Central memory CD4-positive, alpha-beta T cell (primary cell): ENCODE measurements around the gene PARD6G.

ENCODE experiments used
- DNase-seq: peaks from one replicate; pipeline ENCODE4 v3.0.0; 2022

Gene PARD6G

GRCh38 chr18:80143881-80144280 lies 103.4 kb downstream of the PARD6G start:
- no peak for DNase-seq

DNA sequence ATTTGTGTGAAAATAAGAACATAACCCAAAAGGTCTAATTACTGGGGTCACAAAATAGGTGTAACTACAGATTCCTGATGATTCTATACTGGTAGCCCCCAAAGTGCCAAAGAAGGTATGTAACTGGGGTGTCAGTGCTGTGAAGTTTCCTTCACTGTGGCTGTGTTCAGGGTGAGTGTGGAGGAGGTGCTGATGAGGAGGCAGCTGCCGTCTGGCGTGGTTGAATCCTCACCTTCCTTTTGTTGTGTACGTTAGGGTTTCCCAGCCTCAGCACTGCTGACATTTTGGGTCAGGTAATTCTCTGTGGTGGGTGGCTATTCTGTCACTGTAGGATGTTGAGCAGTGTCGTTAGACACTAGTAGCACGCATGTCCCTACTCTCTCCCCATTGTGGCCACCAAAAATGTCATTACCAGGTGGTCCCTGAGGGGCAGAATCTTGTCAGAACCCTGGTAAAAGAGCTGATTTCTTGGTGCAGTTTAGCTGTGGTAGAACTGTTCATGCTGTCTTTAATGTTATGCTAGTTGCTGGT lies 106.8 kb downstream of the PARD6G start:
- DNase-seq: no peak

DNA sequence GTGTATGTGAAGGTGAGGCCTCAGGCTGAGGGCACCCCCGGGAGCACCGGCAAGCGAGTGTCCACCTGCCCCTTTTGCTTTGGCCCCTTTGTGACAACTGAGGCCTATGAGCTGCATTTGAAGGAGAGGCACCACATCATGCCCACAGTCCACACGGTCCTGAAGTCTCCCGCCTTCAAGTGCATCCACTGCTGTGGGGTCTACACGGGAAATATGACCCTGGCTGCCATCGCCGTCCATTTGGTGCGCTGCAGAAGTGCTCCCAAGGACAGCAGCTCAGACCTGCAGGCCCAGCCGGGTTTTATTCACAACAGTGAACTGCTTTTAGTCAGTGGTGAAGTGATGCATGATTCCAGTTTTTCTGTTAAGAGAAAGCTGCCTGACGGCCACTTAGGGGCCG lies 109.3 kb downstream of the PARD6G start:
- DNase-seq: no peak

DNA sequence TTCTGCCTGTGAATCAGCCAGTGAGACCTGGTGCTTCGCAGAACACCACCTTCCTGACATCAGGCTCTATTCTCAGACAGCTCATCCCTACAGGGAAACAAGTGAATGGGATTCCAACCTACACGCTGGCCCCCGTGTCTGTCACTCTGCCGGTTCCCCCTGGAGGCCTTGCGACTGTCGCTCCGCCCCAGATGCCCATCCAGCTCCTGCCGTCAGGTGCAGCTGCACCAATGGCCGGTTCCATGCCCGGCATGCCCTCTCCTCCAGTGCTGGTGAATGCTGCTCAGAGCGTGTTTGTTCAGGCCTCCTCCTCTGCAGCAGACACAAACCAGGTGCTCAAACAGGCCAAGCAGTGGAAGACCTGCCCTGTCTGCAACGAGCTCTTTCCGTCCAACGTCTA lies 110.2 kb downstream of the PARD6G start:
- DNase-seq: no peak

DNA sequence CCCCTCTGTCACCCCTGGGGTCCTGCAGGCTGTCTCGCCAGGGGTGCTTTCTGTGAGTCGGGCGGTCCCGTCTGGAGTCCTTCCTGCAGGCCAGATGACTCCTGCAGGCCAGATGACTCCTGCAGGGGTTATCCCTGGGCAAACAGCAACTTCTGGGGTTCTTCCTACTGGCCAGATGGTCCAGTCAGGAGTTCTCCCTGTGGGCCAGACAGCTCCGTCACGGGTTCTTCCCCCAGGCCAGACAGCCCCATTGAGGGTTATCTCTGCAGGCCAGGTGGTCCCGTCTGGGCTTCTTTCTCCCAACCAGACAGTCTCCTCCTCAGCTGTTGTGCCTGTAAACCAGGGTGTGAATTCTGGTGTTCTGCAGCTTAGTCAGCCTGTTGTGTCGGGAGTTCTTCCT lies 110.6 kb downstream of the PARD6G start:
- no peak for DNase-seq

DNA sequence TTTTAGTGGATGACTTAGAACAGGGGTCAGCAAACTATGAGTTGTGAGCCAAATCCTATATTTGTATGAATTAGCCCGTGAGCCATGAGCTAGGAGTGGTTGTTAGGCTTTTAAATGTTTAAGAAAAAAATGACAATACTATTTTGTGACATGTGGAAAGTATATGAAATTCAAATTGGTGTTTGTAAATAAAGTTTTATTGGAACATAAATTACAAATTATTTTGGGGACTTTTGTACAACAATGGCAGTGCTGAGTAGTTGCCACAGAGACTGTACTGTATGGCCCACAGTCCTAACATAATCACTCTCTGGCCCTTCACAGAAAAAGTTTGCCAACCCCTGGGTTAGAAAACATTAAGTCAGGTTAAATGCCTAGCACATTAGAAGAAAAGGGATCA lies 112.2 kb downstream of the PARD6G start:
- no peak for DNase-seq

DNA sequence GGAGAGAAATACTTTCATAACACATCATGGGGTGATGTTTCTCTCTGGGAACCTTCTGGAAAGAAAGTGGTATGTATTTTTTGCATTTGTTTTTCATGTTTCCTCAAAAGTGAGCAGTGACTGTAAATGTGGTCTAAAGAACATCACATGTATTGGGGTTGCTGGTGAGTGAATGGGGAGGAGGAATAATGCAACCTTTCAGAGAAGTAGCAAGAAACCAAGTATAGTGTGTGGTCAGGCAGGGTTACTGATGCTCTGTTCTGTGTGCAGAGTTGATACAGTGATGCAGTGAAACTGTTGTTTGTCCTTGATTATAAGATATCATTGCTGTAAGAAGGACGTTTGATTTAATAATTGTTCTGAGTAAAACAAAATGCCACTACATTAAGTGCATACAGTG lies 114.2 kb downstream of the PARD6G start:
- no peak for DNase-seq

DNA sequence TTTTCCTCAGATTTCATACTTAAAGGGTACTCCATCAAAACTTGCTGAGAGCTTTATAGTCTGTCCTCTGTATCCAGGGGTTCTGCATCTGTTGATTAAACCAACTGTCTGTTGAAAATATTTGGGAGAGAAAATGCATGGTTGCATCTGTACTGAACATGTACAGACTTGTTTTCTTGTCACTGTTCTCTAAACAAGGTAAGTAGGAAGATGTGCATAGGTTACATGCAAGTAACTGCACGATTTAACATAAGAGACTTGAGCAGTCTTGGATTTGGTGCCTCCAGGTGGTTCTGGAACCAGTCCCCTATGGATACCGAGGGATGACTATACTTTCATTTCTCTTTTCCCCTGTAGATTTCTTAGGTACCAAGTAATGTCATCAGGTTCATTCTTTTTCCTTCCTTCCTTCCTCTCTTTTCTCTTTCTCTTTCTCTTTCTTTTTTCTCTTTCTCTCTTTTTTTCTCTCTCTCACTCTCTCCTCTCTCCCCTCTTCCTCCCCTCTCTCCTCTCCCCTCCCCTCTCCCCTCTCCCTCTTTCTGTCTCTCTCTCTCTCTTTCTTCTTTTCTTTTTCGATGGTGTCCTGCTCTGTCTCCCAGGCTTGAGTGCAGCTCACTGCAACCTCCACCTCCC lies 115.0 kb downstream of the PARD6G start:
- no peak for DNase-seq

GRCh38 chr18:80130555-80130954 lies 116.8 kb downstream of the PARD6G start:
- no peak for DNase-seq

DNA sequence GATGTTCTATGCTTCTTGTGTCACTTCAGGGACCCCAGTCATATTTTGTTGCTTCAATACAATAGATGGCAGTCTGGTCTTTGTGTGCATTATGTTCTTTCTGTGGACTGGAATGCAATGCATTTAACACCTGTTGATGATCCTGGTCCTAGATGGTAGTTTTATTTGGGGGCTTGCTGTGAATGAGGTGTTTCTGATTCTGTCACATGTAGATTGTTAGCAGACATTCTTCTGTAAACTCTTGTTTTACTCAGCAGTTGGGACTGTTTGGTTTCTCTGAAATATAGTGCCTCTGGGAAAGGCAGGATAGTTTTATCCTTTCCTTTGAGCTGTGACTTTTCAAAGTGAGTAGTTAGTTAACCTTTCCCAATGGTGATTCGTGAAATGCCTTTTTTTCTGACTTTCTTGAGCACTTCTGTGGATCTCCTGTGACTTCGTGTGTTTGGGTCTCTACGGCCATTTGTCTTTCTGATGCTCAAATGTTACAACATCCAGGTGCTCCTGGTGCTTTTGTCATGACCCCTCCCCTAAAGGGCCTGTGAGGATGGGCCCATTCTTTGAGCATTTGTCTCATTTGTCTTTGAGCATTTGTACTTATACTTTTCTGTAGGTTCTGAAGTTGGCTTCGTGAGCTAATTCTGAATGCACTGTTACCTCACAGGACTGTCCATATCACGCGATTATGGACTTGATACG lies 117.5 kb downstream of the PARD6G start:
- DNase-seq: no peak

GRCh38 chr18:80127635-80128034 lies 119.7 kb downstream of the PARD6G start:
- no peak for DNase-seq

DNA sequence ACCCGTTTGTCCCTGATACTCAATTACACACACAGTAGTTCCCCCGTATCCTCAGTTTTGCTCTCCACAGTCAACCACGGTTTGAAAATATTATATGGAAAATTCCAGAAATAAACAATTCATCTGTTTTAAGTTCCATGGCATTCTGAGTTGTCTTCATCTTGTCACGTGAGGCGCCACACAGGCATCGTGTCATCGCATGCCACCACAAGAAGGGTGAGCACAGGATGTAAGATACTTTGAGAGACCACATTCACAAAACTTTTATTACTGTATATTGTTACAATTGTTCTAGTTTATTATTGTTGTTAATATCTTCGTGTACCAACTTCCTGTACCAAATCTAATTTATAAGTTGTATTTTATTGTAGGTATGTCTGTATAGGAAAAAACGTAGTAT lies 120.5 kb downstream of the PARD6G start:
- no peak for DNase-seq

GRCh38 chr18:80124131-80124530 lies 123.2 kb downstream of the PARD6G start:
- no peak for DNase-seq

DNA sequence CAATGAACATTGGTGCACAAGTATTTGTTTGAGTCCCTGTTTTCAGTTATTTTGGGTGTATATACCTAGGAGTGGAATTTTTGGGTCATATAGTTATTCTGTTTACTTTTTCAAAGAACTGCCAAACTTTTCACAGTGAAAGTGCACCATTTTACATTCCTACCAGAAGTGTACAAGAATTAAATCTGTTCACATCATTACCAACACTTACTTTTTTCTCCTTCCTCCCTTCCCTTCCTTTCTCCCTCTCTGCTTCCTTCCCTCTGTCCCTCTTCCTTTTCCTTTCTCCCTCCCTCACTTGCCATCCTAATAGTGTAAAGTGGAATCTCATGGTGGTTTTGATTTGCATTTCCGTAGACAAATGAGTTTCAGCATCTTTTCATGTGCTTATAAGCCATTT lies 126.4 kb downstream of the PARD6G start:
- no peak for DNase-seq

GRCh38 chr18:80119111-80119510 lies 128.2 kb downstream of the PARD6G start:
- DNase-seq: no peak

GRCh38 chr18:80115035-80115434 lies 132.3 kb downstream of the PARD6G start:
- no peak for DNase-seq

GRCh38 chr18:80112624-80113248 lies 134.6 kb downstream of the PARD6G start:
- no peak for DNase-seq

GRCh38 chr18:80109676-80110078 lies 137.6 kb downstream of the PARD6G start:
- peak; percentile 23 for DNase-seq

DNA sequence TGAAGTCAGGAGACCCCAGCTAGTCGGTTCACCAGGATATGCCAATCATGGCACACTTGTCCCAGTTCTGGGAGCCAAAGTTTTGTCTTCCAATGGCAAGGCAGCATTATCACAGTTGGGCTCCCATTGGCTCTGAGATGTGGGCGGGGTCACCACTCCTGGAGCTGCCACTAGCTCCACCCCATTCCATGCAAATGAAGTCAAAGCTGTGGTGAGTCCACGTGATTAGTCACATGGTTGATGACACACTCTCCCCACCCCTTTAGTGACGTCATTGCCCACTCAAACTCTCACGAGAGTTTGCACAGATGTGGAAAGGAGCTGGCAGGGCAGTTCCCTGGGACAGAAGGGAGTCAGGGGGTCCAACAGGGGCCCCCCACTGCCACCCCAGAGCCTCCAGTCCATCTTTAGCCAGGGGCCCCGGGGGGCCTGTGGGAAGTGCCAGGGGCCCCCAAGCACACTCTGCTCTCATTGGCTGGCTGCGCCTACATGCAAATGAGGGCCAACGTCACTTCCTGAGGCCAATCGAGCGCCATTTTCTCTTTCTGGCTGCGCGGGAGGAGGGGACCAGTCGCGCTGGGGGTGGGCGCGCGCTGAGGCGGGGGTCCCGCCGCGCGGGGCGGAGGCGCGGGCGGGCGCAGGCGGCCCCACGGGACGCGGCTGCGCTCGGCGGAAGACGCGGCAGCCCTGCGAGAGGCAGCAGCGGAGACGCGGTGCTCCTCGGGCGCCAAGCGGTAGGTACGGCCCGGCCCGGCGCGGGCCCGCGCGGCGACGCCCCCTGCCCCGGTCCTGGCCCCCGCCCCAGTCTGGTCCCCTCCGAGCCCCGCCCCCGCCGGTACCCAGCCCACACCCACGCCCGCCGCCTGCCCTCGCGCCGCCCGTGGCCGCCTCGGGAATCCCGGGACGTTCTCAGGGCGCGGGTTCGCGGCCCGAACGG lies 138.3 kb downstream of the PARD6G start, which contains the start of gene ADNP2:
Gene ADNP2 (plus strand): TSS at position 524 of the 937 bp plus-strand sequence. CDS start 8,281 bp downstream, outside the sequence.
- peak; percentile 90 for DNase-seq

- DNase-seq: no peak
These were observed 139.2 kb downstream of the PARD6G start for GRCh38 chr18:80108121-80108536.

- DNase-seq: no peak
These were observed 139.9 kb downstream of the PARD6G start for GRCh38 chr18:80107426-80107825.
